Measurements from ENCODE around the gene BHLHE41. TPM values are rescaled to one million over a fixed set of nuclear protein-coding genes. Genes with fewer than 3 reads are reported as not detected.

The BHLHE41 gene
- total RNA-seq, 1 experiment from 2014 or later: 147 TPM

DNA sequence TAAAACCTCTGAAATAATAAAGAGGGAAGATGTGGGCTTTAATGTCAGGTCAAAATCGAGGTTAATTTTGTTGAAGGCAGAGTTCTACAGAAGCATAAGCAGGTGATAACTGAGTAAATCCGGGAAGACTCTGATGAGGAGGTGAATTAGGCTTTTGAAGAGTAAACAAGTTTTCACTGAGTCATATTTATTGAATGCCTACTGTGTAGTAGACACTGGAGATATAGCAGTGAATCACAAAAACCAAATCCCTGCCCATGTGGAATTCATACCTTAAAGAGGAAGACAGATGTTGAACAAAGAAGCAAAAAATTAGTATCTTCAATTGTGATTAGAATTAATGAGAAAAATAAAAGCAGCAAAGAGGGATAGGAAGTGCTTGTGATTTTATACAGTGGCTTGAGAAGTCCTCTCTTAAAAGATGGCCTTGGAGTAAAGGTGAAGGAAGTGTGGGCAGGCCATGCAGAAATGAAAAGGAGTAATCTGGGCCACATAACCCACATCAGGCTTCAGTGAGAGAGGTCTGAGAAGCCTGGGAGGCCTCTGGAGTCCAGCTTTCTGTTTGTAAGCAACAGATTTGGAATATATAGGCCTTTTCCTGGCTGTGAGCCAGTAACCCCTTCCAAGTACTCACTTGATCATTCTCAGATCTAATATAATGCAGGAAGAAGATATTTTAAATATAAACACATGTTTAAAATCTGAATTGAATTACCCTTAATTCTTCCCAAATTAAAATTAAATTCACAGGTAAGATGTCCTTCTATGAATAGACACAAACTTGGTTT, 46.7 kb downstream of the BHLHE41 start:
- H3K36me3 ChIP-seq (ENCODE audit: control insufficient read depth, insufficient read depth, low read length): no peaks in the 10 kb centered on the region
- H3K4me3 ChIP-seq (ENCODE audit: low read depth in 2 of 2, low read length in 2 of 2): no peak overlapping the region
- no peaks in the 10 kb centered on the region for H3K4me1 ChIP-seq (ENCODE audit: control insufficient read depth, insufficient read depth, low read length)
- DNase-seq (ENCODE audit: low read depth, low spot score) (no peak), ATAC-seq (0 out of 2 replicates have a peak, but pooled peaks have one; percentile 37)
- POLR2A ChIA-PET: no interaction called here
- H3K27me3 ChIP-seq (ENCODE audit: control insufficient read depth, insufficient read depth, low read length): no peaks in the 10 kb centered on the region
- H3K9me3 ChIP-seq (ENCODE audit: control insufficient read depth, insufficient read depth, low read depth, low read length): no peaks in the 10 kb centered on the region
- in situ Hi-C loops (cut with HindIII; ENCODE audit: low pct_unique_long_range_greater_than_20kb, low sequenced_read_pairs): no loop called here
- intact Hi-C loops (cut with micrococcal nuclease; ENCODE audit: unreplicated experiment): no loop called here
- no TSS peak for BruUV-seq (replicated peaks)
- no peak for TF ChIP-seq SIN3A (IDR thresholded peaks at IDR 0.05; ENCODE audit: borderline replicate concordance, insufficient read depth, low read depth, low read length)
- TF ChIP-seq TCF7L2 (IDR thresholded peaks at IDR 0.05; ENCODE audit: low read depth, low read length): no peak
- TF ChIP-seq, protein P1, sequence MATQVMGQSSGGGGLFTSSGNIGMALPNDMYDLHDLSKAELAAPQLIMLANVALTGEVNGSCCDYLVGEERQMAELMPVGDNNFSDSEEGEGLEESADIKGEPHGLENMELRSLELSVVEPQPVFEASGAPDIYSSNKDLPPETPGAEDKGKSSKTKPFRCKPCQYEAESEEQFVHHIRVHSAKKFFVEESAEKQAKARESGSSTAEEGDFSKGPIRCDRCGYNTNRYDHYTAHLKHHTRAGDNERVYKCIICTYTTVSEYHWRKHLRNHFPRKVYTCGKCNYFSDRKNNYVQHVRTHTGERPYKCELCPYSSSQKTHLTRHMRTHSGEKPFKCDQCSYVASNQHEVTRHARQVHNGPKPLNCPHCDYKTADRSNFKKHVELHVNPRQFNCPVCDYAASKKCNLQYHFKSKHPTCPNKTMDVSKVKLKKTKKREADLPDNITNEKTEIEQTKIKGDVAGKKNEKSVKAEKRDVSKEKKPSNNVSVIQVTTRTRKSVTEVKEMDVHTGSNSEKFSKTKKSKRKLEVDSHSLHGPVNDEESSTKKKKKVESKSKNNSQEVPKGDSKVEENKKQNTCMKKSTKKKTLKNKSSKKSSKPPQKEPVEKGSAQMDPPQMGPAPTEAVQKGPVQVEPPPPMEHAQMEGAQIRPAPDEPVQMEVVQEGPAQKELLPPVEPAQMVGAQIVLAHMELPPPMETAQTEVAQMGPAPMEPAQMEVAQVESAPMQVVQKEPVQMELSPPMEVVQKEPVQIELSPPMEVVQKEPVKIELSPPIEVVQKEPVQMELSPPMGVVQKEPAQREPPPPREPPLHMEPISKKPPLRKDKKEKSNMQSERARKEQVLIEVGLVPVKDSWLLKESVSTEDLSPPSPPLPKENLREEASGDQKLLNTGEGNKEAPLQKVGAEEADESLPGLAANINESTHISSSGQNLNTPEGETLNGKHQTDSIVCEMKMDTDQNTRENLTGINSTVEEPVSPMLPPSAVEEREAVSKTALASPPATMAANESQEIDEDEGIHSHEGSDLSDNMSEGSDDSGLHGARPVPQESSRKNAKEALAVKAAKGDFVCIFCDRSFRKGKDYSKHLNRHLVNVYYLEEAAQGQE (IDR thresholded peaks at IDR 0.05; ENCODE audit: insufficient read depth in 1 of 2, low read depth in 2 of 2, low read length in 1 of 2): no peak
- CTCF ChIA-PET: no interaction called here
- H3K27ac ChIP-seq (ENCODE audit: low read length): peak overlapping the region; percentile 15; the same call in 1 of the 2 replicates

Other genes with a start within 250 kb of the BHLHE41 start
- gene RASSF8, start 166.4 kb downstream of the BHLHE41 start, total RNA-seq (2021; ENCODE audit: unreplicated experiment): 103 TPM
- gene SSPN, start 70.5 kb upstream of the BHLHE41 start, total RNA-seq (2021; ENCODE audit: unreplicated experiment): 23.4 TPM

All from Panc1 (cell line).